Effector CD4-positive, alpha-beta T cell (primary cell): ENCODE results near the gene EN1.

Experiments used
- DNase-seq: peaks from one replicate; pipeline ENCODE4 v3.0.0-alpha.2; 2020

Gene EN1

GRCh38 chr2:118855451-118856279 is 8.2 kb upstream of the EN1 start:
- peak; percentile 69 for DNase-seq

GRCh38 chr2:118854507-118855345 is 7.3 kb upstream of the EN1 start:
- DNase-seq, result no peak

DNA sequence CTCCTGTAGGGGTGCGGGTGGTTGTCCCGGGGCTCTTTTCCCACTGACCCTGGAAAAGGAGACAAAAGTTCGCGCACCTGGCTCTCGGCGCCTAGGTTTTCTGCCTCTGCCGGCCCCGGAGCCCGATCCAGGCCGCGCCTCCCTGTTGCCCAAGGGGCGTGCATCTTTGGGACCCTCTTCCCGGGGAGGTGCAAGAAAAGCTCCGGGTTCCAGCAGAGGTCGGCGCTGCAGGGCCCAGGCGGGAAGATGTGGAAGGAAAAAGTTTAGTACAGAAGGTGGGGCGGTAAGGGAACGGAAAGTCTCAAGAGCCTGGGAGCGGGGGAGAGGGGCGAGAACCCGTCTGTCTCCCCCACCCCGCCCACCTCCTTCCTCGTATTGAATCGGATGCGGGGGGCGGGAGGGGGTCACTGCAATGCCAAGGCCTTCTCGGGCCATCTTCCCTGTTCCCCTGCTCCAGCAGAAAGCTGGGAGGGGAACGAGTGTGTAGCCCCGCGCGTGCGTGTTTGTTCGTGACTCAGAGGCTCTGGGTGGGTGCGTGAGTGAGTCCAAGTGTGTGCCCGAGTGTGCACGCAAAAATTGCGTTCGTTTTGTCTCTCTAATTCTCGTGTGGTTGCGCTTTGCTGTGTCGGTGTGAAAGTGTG is 6.3 kb upstream of the EN1 start:
- DNase-seq, result no peak

DNA sequence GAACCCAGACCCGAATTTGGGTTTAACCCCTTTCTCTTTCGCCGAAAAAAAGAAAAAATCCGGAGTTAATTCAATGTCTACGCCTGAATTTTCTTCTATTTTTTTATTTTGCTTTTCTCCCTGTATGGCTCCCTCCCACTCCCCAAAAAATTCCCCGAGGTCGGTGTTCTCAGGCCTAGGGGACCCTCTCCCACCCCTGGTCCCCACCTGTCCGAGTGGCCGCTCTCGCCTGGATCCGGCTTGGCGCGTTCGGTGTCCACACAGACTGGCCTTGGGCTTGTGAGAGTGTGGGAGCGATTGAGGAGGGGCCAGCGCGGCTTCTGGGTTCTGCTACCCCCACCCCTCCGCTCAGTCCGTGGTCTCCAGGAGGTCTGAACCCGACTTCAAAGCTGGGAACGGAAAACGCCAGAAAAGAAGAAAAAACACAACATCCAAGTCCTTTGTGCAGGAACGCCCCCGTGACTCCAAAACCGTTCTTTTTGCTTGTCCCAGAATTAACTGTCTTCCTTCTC is 5.7 kb upstream of the EN1 start:
- DNase-seq, result no peak

- DNase-seq, result no peak
Measured at GRCh38 chr2:118852605-118853128, 5.2 kb upstream of the EN1 start.

DNA sequence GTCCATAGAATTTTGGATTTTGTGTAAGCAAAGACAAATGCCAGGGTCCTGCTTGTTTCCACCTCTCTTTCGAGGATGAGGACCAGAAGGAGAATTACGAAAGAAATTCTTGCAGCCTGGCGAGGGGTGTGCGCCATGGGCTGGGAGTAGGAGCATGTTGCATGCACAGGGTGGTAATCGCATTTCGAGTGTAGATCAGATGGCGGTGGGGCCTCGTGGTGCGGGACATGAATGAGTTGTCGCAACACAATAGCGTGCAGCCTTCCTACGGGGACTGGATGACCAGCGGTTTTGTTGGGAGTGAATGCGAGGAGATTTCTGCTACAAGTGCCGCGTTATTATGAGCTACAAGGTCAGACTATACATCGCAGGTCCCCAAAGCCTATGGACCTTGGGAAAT is 4.2 kb upstream of the EN1 start:
- DNase-seq, result no peak

DNA sequence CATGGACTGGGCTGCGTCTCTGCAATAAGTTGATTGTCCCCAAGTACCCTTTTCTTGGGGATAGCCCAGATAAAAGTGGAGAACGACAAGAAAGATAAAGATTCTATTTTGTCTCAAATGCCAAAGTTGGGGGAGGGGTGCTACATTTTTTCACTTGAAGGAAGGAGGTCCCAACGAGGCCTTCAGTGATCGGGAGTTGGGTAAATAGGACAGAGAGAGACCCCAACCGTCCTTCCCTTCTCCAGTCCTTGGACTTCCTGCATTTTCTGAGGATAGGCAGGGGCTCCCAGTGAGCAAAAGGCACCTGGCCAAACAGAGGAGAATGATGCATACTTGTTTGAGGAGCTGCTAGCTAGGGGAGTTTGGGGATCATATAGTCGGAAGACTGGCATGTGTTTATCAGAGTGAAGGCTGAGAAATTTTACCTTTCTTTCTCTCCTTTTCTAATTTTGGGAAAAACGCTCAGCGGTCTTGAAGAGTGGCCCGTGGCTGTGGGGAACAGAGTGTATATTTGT is 3.5 kb upstream of the EN1 start:
- no peak for DNase-seq

- no peak for DNase-seq
Measured at GRCh38 chr2:118850168-118850900, 2.9 kb upstream of the EN1 start.

DNA sequence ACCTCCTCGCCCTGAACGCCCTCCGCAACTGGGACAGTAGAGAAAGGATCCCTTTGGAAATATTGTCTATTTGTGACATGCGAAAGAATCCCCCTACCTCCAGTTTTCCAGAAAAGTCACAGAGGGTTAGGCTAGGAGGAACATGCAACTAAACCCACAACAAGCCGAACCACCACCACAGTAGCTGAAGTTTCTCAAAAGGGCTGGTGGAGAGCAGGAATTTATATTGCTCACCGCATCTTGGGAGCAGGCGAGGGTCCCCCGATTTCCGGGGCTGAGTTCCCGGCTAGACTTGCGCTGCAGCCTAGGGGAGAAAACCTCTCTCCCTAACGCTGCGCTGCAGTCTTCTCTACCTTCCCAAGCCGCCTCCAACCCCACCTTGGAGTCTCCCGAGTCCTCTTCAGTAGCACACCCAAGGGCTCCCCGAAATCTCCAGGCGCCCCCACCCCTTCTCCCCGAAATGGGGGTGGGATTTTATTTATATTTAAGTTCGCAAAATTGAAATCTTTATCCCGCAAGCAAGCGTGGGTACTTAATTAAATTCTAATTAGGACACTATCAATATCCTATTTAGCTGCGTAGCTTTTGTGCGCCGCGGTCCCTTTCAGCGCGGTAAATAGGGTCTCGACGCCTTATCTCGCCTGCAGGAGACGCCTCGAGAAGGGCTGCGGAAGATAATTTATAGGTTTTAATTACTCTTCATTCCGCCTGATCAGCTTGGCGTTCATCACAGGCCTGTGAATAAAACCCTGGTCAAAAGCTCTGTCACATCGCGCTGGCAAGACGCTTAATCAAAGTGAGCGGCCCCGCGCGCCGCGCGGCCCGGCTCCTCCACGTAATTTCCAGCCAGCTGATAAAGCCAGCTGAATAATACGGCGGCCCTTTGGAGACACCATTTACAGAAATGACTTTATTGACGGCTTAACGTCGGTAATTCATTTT is 2.0 kb upstream of the EN1 start:
- no peak for DNase-seq

GRCh38 chr2:118848381-118849225 is 1.2 kb upstream of the EN1 start:
- no peak for DNase-seq

- no peak for DNase-seq
Measured at GRCh38 chr2:118847762-118848172, 319 bp upstream of the EN1 start.

DNA sequence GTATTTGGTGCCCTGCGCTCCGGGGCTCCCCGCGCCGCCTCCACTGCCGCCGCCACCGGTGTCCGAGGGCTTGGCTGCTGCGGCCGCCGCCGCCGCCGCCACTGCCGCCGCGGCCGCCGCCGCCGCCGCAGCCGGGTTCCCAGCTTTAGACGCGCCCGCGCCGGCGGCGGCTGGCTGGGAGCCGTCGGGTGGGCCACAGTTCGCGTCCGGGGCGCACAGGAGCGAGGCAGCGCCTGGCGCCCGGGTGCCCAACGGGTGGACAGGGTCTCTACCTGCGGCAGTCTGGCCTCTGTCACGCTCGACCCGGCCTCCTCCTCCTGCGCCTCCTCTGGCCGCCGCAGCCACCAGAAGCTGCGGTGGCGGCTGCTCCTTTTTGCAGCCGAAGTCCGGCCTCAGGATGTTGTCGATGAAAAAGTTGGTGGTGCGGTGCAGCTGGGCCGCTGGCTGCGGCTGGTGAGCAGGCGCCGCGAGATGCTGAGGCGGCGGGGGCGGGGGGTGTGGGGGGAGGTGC is 951 bp downstream of the EN1 start:
- no peak for DNase-seq

- DNase-seq, result no peak
Measured at GRCh38 chr2:118845522-118846441, 1.7 kb downstream of the EN1 start.

DNA sequence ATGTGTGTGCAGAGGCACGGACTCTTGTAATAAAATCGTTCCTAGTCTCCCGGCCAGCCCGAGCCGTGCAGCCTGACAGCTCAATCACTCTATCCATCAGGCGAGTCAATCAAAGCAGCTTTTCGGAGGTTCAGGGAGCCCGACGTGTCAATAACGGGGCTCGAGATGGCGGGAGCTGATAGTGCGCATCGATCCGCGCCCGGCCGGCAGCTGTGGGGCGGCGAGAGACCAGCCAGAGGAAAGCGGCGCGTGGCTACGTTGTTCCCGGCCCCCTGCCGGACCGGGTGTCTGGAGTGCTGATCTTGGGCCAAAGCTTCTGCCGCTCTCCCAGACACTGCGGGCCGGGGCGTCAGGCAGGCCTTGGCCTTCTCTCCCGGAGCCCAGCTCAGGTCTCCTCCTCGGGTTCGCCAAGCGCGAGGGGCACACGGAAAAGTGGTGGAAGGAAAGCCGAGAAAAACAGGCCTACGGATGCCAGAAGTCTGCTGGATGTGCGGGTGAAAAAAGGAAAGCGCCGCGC is 2.4 kb downstream of the EN1 start:
- no peak for DNase-seq

- DNase-seq, result no peak
Measured at GRCh38 chr2:118844261-118845004, 3.0 kb downstream of the EN1 start.

GRCh38 chr2:118843483-118844132 is 3.8 kb downstream of the EN1 start:
- DNase-seq, result no peak
